Liver (tissue), 9 donors: Measurements from ENCODE around the gene MIPEP. TPM values are rescaled to one million over a fixed set of nuclear protein-coding genes. Genes with fewer than 3 reads are reported as not detected.

Experiments
- DNase-seq: peaks from one replicate; pipeline ENCODE4 v3.0.0-alpha.2; 2017; ENCODE audit warnings: low spot score
- H3K27ac ChIP-seq, 2 donors: one replicate each; pipeline ENCODE4 v1.7.0; 2013; ENCODE audit warnings: inconsistent platforms in 2 of 2, low read length in 2 of 2, control low read depth in 1 of 2, low read depth in 1 of 2, mild to moderate bottlenecking in 1 of 2
- H3K27me3 ChIP-seq, 4 donors: one replicate each; pipeline versions ENCODE4 v1.6.1 to v1.7.0; 2013; ENCODE audit warnings: low read length in 3 of 4, inconsistent platforms in 1 of 4, mild to moderate bottlenecking in 1 of 4, moderate library complexity in 1 of 4; ENCODE audit not compliant: control insufficient read depth in 4 of 4, insufficient read depth in 4 of 4
- H3K36me3 ChIP-seq, 4 donors: one replicate each; pipeline versions ENCODE4 v1.6.1 to v1.7.0; 2013; ENCODE audit warnings: low read length in 3 of 4, mild to moderate bottlenecking in 3 of 4, low read depth in 1 of 4, moderate library complexity in 1 of 4; ENCODE audit not compliant: control insufficient read depth in 4 of 4, insufficient read depth in 3 of 4
- H3K4me1 ChIP-seq, 4 donors: one replicate each; pipeline versions ENCODE4 v1.6.1 to v1.7.0; 2013; ENCODE audit warnings: low read length in 3 of 4, mild to moderate bottlenecking in 3 of 4, moderate library complexity in 1 of 4; ENCODE audit not compliant: control insufficient read depth in 4 of 4, insufficient read depth in 4 of 4
- H3K4me3 ChIP-seq, 3 donors: one replicate each; pipeline versions ENCODE4 v1.6.1 to v1.7.0; 2013; ENCODE audit warnings: low read length in 3 of 3, control low read depth in 1 of 3, low read depth in 1 of 3, mild to moderate bottlenecking in 1 of 3
- H3K9ac ChIP-seq, 2 donors: one replicate each; pipeline ENCODE4 v1.7.0; 2013; ENCODE audit warnings: low read length in 2 of 2, mild to moderate bottlenecking in 2 of 2, moderate library complexity in 2 of 2, control low read depth in 1 of 2, low read depth in 1 of 2
- H3K9me3 ChIP-seq, 4 donors: one replicate each; pipeline versions ENCODE4 v1.6.1 to v1.7.0; 2013; ENCODE audit warnings: low read length in 3 of 4; ENCODE audit not compliant: control insufficient read depth in 4 of 4
- CTCF ChIP-seq: fragments of 150-350 bp; IDR thresholded peaks from 2 replicates; pipeline ENCODE4 v1.5.1; 2017; ENCODE audit warnings: improper control_type of control experiment, low read depth, low read length; ENCODE audit not compliant: missing input control
- EGR1 ChIP-seq, 2 donors: IDR thresholded peaks; 2 replicates each; pipeline ENCODE4 v1.6.1; 2016 to 2018; ENCODE audit warnings: antibody characterized with exemption in 2 of 2, low read depth in 2 of 2
- FOXA1 ChIP-seq: IDR thresholded peaks from 2 replicates; pipeline ENCODE4 v1.6.1; 2016; ENCODE audit warnings: antibody characterized with exemption
- FOXA2 ChIP-seq: IDR thresholded peaks from 2 replicates; pipeline ENCODE4 v1.6.1; 2016; ENCODE audit warnings: antibody characterized with exemption
- GABPA ChIP-seq, 2 donors: IDR thresholded peaks in 1 of 2; conservative IDR thresholded peaks in 1 of 2; 2 replicates each; pipeline ENCODE4 v1.6.1; 2016; ENCODE audit warnings: antibody characterized with exemption in 2 of 2, mild to moderate bottlenecking in 1 of 2, moderate library complexity in 1 of 2
- HNF4A ChIP-seq, 2 donors: conservative IDR thresholded peaks; 2 replicates each; pipeline ENCODE4 v1.6.1; 2016; ENCODE audit warnings: antibody characterized with exemption in 2 of 2, mild to moderate bottlenecking in 2 of 2
- HNF4G ChIP-seq: IDR thresholded peaks from 2 replicates; pipeline ENCODE4 v1.6.1; 2016; ENCODE audit warnings: antibody characterized with exemption
- JUND ChIP-seq, 2 donors: IDR thresholded peaks; 2 replicates each; pipeline ENCODE4 v1.6.1; 2016; ENCODE audit warnings: antibody characterized with exemption in 2 of 2
- MAX ChIP-seq: IDR thresholded peaks from 2 replicates; pipeline ENCODE4 v1.6.1; 2016; ENCODE audit warnings: antibody characterized with exemption
- NR2F2 ChIP-seq: IDR thresholded peaks from 2 replicates; pipeline ENCODE4 v1.6.1; 2016; ENCODE audit warnings: antibody characterized with exemption
- RAD21 ChIP-seq, 2 donors: IDR thresholded peaks; 2 replicates each; pipeline ENCODE4 v1.6.1; 2016; ENCODE audit warnings: antibody characterized with exemption in 2 of 2, mild to moderate bottlenecking in 2 of 2
- REST ChIP-seq: IDR thresholded peaks from 2 replicates; pipeline ENCODE4 v1.6.1; 2016; ENCODE audit warnings: antibody characterized with exemption, mild to moderate bottlenecking
- RXRA ChIP-seq, 2 donors: IDR thresholded peaks; 2 replicates each; pipeline ENCODE4 v1.6.1; 2017 to 2018; ENCODE audit warnings: antibody characterized with exemption in 2 of 2, mild to moderate bottlenecking in 1 of 2
- SP1 ChIP-seq: IDR thresholded peaks from 2 replicates; pipeline ENCODE4 v1.6.1; 2018; ENCODE audit warnings: antibody characterized with exemption, mild to moderate bottlenecking
- TAF1 ChIP-seq: conservative IDR thresholded peaks from 2 replicates; pipeline ENCODE4 v1.6.1; 2016; ENCODE audit warnings: antibody characterized with exemption, mild to moderate bottlenecking
- YY1 ChIP-seq: IDR thresholded peaks from 2 replicates; pipeline ENCODE4 v1.6.1; 2016; ENCODE audit warnings: antibody characterized with exemption, mild to moderate bottlenecking
- ZBTB33 ChIP-seq: IDR thresholded peaks from 2 replicates; pipeline ENCODE4 v1.6.1; 2016; ENCODE audit warnings: antibody characterized with exemption
- WGBS: extraction: QIAGEN DNeasy Blood & Tissue Kit; methylation state at CpG from one replicate; pipeline ENCODE4 v1.1.7; 2013; 5-methylcytosine and 5-hydroxymethylcytosine counted together
- polyA plus RNA-seq, 2 donors: library from polyadenylated mRNA; stranded (reverse) in 1 of 2; unstranded in 1 of 2; fragments of 200-250 nt in 1 of 2; fragments of >200 nt in 1 of 2; fragmentation: Nextera tagmentation in 1 of 2; extraction: Ambion mirVana in 1 of 2; gene quantifications; one replicate each; pipeline versions ENCODE4 v1.2.1 to v1.2.3, GENCODE V29; 2013 to 2015
- total RNA-seq, 2 donors: library from RNA; depleted of rRNA; stranded (reverse); fragments of >200 nt; gene quantifications; one replicate each; pipeline ENCODE4 v1.2.3, GENCODE V29; 2014
- TF ChIP-seq, protein P1 (sequence below): IDR thresholded peaks from 2 replicates; pipeline ENCODE4 v1.6.1; 2016; ENCODE audit warnings: antibody characterized with exemption
- donor health status: healthy.
- donor health status: healthy.
- donor health status: healthy.
- donor health status: healthy.
- donor health status: healthy.

Gene MIPEP
- total and polyA plus RNA-seq, 4 donors: 7.4 to 11.7 (median 10.2) TPM

DNA sequence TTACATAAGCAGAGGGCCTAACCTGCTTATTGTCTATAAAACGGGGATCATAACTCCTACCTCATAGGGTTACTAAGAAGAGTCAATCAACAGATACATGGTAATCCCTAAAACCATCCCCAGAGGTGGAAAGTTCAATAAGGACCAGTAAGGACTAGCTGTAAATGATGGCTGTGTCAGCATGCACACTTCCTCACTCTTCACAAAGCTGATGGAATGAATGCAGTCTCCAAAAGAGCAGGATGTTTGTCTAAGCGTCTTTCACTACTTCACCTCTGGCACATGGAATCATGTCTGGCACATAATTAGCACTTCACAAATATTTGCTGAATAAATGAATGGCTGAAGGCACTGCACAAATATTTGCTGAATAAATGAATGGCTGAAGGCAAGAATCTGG, 134.2 kb downstream of the MIPEP start:
- H3K4me3 ChIP-seq: no peak overlapping the region
- H3K36me3 ChIP-seq: peaks cover 0 to 4% (median 0%) of the 10 kb centered on the region in 4 donors
- H3K27me3 ChIP-seq: no peaks in the 10 kb centered on the region
- H3K4me1 ChIP-seq: no peaks in the 10 kb centered on the region
- H3K9ac ChIP-seq: no peak overlapping the region
- H3K9me3 ChIP-seq: no peaks in the 10 kb centered on the region
- WGBS: 68% methylated on average over 2 of the region's 2 CpGs
- TF ChIP-seq, protein P1, sequence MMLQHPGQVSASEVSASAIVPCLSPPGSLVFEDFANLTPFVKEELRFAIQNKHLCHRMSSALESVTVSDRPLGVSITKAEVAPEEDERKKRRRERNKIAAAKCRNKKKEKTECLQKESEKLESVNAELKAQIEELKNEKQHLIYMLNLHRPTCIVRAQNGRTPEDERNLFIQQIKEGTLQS: no peak
- no peak for TF ChIP-seq SP1
- no peak for TF ChIP-seq GABPA (IDR thresholded peaks at IDR 0.05 in 1 of 2, conservative IDR thresholded peaks at IDR 0.05 in 1 of 2)
- TF ChIP-seq CTCF: no peak
- TF ChIP-seq FOXA2: no peak
- no peak for TF ChIP-seq HNF4G
- no peak for TF ChIP-seq JUND (IDR thresholded peaks at IDR 0.05)
- TF ChIP-seq EGR1 (IDR thresholded peaks at IDR 0.05; ENCODE audit: low read depth in 2 of 2): no peak
- no peak for TF ChIP-seq YY1
- no peak for TF ChIP-seq MAX
- TF ChIP-seq ZBTB33: no peak
- TF ChIP-seq FOXA1: no peak
- TF ChIP-seq RXRA (IDR thresholded peaks at IDR 0.05): no peak
- no peak for TF ChIP-seq HNF4A (conservative IDR thresholded peaks at IDR 0.05)
- TF ChIP-seq NR2F2: no peak
- TF ChIP-seq RAD21 (IDR thresholded peaks at IDR 0.05): no peak
- DNase-seq: no peak
- no peak overlapping the region for H3K27ac ChIP-seq

- H3K4me1 ChIP-seq: no peaks in the 10 kb centered on the region
- H3K9me3 ChIP-seq: no peaks in the 10 kb centered on the region
- TF ChIP-seq HNF4G: no peak
- TF ChIP-seq FOXA1: no peak
- TF ChIP-seq, protein P1: no peak
- TF ChIP-seq TAF1: no peak
- no peak for TF ChIP-seq RAD21 (IDR thresholded peaks at IDR 0.05)
- TF ChIP-seq FOXA2: no peak
- TF ChIP-seq HNF4A (conservative IDR thresholded peaks at IDR 0.05): no peak
- no peak for TF ChIP-seq REST
- TF ChIP-seq YY1: no peak
- TF ChIP-seq CTCF: no peak
- no peak for TF ChIP-seq NR2F2
- no peak for TF ChIP-seq RXRA (IDR thresholded peaks at IDR 0.05)
- no peak for TF ChIP-seq GABPA (IDR thresholded peaks at IDR 0.05 in 1 of 2, conservative IDR thresholded peaks at IDR 0.05 in 1 of 2)
- no peak for TF ChIP-seq JUND (IDR thresholded peaks at IDR 0.05)
- no peak for TF ChIP-seq EGR1 (IDR thresholded peaks at IDR 0.05; ENCODE audit: low read depth in 2 of 2)
- no peak for TF ChIP-seq MAX
- no peak for TF ChIP-seq ZBTB33
- TF ChIP-seq SP1: no peak
- no peaks in the 10 kb centered on the region for H3K27me3 ChIP-seq
- no peak overlapping the region for H3K4me3 ChIP-seq
- peaks cover 0 to 2% (median 0%) of the 10 kb centered on the region in 4 donors for H3K36me3 ChIP-seq
- 90% methylated on average over 6 of the region's 6 CpGs for WGBS
- H3K27ac ChIP-seq: no peak overlapping the region
- no peak overlapping the region for H3K9ac ChIP-seq
- DNase-seq: no peak
Measured at GRCh38 chr13:23754506-23754905, 134.7 kb downstream of the MIPEP start.
